Cardiac muscle cell (in vitro differentiated cells and primary cell): ENCODE measurements around the gene ZNF25. TPM values are rescaled to one million over a fixed set of nuclear protein-coding genes. Genes with fewer than 3 reads are reported as not detected.
"Not testable (repeated sequence)": the region's sequence is repeated elsewhere in the genome, so short reads cannot be mapped to it uniquely, and the experiment has no call there.

Experiments
- DNase-seq, 2 donors: peaks; one replicate each; pipeline versions ENCODE4 v3.0.0 to v3.0.0-alpha.2; 2010 to 2017; ENCODE audit warnings: low read depth in 1 of 2, low spot score in 1 of 2
- H3K27ac ChIP-seq: fragments of 200-600 bp; sonication (generic); 2 replicates; pipeline ENCODE4 v1.5.1; 2016
- H3K27me3 ChIP-seq: fragments of 200-600 bp; sonication (generic); 2 replicates; pipeline ENCODE4 v1.6.0; 2016; ENCODE audit warnings: control low read depth
- H3K36me3 ChIP-seq: fragments of 200-600 bp; sonication (generic); 2 replicates; pipeline ENCODE4 v1.5.1; 2016; ENCODE audit warnings: control low read depth
- H3K4me1 ChIP-seq: fragments of 200-600 bp; sonication (generic); 2 replicates; pipeline ENCODE4 v1.8.1; 2017; ENCODE audit warnings: low read depth, mild to moderate bottlenecking, mixed run types
- H3K4me3 ChIP-seq: fragments of 200-600 bp; sonication (generic); 2 replicates; pipeline ENCODE4 v1.5.1; 2016; ENCODE audit warnings: mild to moderate bottlenecking
- H3K9me3 ChIP-seq: fragments of 200-600 bp; sonication (generic); 2 replicates; pipeline ENCODE4 v1.5.1; 2017; ENCODE audit warnings: low read depth, mild to moderate bottlenecking, control low read depth
- CTCF ChIP-seq: IDR thresholded peaks from 2 replicates; pipeline ENCODE4 v1.5.1; 2012; ENCODE audit warnings: low read depth, mild to moderate bottlenecking, low read length
- polyA plus RNA-seq: library from polyadenylated mRNA; unstranded; fragments of >200 nt; fragmentation: Nextera tagmentation; extraction: Ambion mirVana; gene quantifications from 2 replicates; pipeline ENCODE4 v1.2.1, GENCODE V29; 2016
- total RNA-seq: library from RNA; depleted of rRNA; stranded (reverse); fragments of >200 nt; gene quantifications from 2 replicates; pipeline ENCODE4 v1.2.3, GENCODE V29; 2016

ZNF25 gene
- total and polyA plus RNA-seq, 2 experiments from 2014 or later: 1.1 to 2.4 TPM

GRCh38 chr10:38007991-38008390, 31.5 kb upstream of the ZNF25 start:
- no peak for TF ChIP-seq CTCF

DNA sequence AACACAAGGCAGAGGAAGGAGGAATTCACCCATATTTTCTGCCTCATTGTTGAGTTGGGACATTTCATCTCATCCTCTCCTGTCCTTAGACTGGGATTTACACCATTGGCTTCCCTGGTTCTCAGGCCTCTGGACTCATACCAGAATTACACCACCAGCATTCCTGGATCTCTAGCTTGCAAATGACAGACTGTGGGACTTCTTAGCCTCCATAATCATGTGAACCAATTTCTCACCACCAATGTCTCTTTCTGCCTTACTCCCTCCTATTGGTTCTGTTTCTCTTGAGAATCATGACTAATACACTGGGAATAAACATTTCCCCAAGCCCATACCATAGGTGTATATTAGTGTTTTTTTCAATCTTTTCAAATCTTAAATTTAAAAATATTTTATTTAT, 31.1 kb upstream of the ZNF25 start:
- TF ChIP-seq CTCF: no peak
- H3K27me3 ChIP-seq: no peaks in the 10 kb centered on the region
- no peak overlapping the region for H3K4me3 ChIP-seq
- no peaks in the 10 kb centered on the region for H3K9me3 ChIP-seq
- no peak overlapping the region for H3K27ac ChIP-seq
- H3K4me1 ChIP-seq: no peaks in the 10 kb centered on the region
- no peaks in the 10 kb centered on the region for H3K36me3 ChIP-seq
- DNase-seq: no peak

More at GRCh38 chr10:38007991-38008390, 31.5 kb upstream of the ZNF25 start:
- Histone ChIP-seq H3K4me3 (no peak overlapping the region), H3K9me3 (no peaks in the 10 kb centered on the region), H3K27ac (no peak overlapping the region), H3K27me3 (no peaks in the 10 kb centered on the region), H3K4me1 (no peaks in the 10 kb centered on the region), H3K36me3 (no peaks in the 10 kb centered on the region)
- no peak for DNase-seq

DNA sequence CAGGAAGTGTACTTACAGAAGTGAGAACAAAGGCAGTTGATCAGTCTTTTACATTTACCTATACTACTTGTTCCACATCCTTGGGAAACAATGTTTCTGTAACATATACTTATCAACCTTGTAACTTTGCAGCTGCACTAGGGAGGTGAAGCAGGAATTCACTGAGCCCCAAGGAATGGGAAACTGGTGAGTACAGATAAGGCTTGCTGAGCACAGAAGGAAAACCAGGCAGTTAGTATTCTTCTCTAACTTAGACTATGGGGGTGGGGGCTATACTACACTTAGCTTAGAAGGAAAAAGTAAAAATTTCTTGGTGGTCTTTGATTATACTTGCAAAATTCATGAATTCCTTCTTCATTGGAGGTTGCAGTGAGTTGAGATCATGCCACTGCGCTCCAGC, 27.1 kb upstream of the ZNF25 start:
- Histone ChIP-seq H3K36me3 (no peaks in the 10 kb centered on the region), H3K4me1 (no peaks in the 10 kb centered on the region), H3K27ac (no peak overlapping the region), H3K27me3 (no peaks in the 10 kb centered on the region), H3K4me3 (no peak overlapping the region), H3K9me3 (no peaks in the 10 kb centered on the region)
- TF ChIP-seq CTCF: no peak
- DNase-seq: no peak

- H3K27ac ChIP-seq: no peak overlapping the region
- H3K36me3 ChIP-seq: no peaks in the 10 kb centered on the region
- no peak for DNase-seq
- no peak for TF ChIP-seq CTCF
- no peaks in the 10 kb centered on the region for H3K9me3 ChIP-seq
- no peaks in the 10 kb centered on the region for H3K27me3 ChIP-seq
- no peak overlapping the region for H3K4me3 ChIP-seq
- H3K4me1 ChIP-seq: no peaks in the 10 kb centered on the region
Measured at GRCh38 chr10:38003026-38003425, 26.6 kb upstream of the ZNF25 start.

DNA sequence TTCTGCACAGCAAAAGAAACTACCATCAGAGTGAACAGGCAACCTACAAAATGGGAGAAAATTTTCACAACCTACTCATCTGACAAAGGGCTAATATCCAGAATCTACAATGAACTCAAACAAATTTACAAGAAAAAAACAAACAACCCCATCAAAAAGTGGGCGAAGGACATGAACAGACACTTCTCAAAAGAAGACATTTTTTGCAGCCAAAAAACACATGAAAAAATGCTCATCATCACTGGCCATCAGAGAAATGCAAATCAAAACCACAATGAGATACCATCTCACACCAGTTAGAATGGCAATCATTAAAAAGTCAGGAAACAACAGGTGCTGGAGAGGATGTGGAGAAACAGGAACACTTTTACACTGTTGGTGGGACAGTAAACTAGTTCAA, 24.0 kb upstream of the ZNF25 start:
- H3K36me3 ChIP-seq, H3K4me3 ChIP-seq: not testable (repeated sequence)

GRCh38 chr10:37998920-37999319, 22.5 kb upstream of the ZNF25 start:
- not testable (repeated sequence) for H3K27ac ChIP-seq, H3K27me3 ChIP-seq, H3K4me3 ChIP-seq, H3K9me3 ChIP-seq, H3K36me3 ChIP-seq, DNase-seq, H3K4me1 ChIP-seq

More for the DNA sequence above, 24.0 kb upstream of the ZNF25 start:
- not testable (repeated sequence) for H3K27me3 ChIP-seq, H3K9me3 ChIP-seq, H3K27ac ChIP-seq, DNase-seq, H3K4me1 ChIP-seq

- H3K4me3 ChIP-seq: no peak overlapping the region
- H3K36me3 ChIP-seq: no peaks in the 10 kb centered on the region
- no peaks in the 10 kb centered on the region for H3K4me1 ChIP-seq
- H3K9me3 ChIP-seq: no peaks in the 10 kb centered on the region
- no peak overlapping the region for H3K27ac ChIP-seq
- no peak for TF ChIP-seq CTCF
- no peaks in the 10 kb centered on the region for H3K27me3 ChIP-seq
- DNase-seq: no peak
Measured at GRCh38 chr10:37992083-37992482, 15.6 kb upstream of the ZNF25 start.
